H9 (cell line): ENCODE data around the gene CEP131. TPM values are rescaled to one million over a fixed set of nuclear protein-coding genes. Genes with fewer than 3 reads are reported as not detected.

Source experiments
- DNase-seq: peaks from one replicate; pipeline ENCODE4 v3.0.0-alpha.2; 2017
- H2AFZ ChIP-seq: one replicate; pipeline ENCODE4 v1.6.1; 2013; ENCODE audit warnings: mild to moderate bottlenecking, low read length, control low read depth, moderate library complexity
- H2AK5ac ChIP-seq: 2 replicates; pipeline ENCODE4 v1.6.1; 2013; ENCODE audit warnings: low read length, control low read depth, mixed read lengths; ENCODE audit not compliant: insufficient read length
- H2BK120ac ChIP-seq: one replicate; pipeline ENCODE4 v1.6.1; 2013; ENCODE audit warnings: low read depth, mild to moderate bottlenecking, low read length, control low read depth, inconsistent platforms; ENCODE audit not compliant: poor library complexity, severe bottlenecking
- H2BK12ac ChIP-seq: 2 replicates; pipeline ENCODE4 v1.6.1; 2013; ENCODE audit warnings: low read length, control low read depth, mixed read lengths, low read depth; ENCODE audit not compliant: insufficient read length
- H2BK15ac ChIP-seq: 2 replicates; pipeline ENCODE4 v1.6.1; 2013; ENCODE audit warnings: low read depth, low read length, control low read depth
- H2BK20ac ChIP-seq: one replicate; pipeline ENCODE4 v1.6.1; 2013; ENCODE audit warnings: low read depth, mild to moderate bottlenecking, low read length, control low read depth, inconsistent platforms; ENCODE audit not compliant: poor library complexity, severe bottlenecking
- H2BK5ac ChIP-seq: 2 replicates; pipeline ENCODE4 v1.6.1; 2013; ENCODE audit warnings: low read length, control low read depth, mixed read lengths; ENCODE audit not compliant: insufficient read length
- H3K14ac ChIP-seq: 2 replicates; pipeline ENCODE4 v1.6.1; 2013; ENCODE audit warnings: low read length, control low read depth; ENCODE audit not compliant: insufficient read depth
- H3K18ac ChIP-seq: 2 replicates; pipeline ENCODE4 v1.6.1; 2013; ENCODE audit warnings: low read depth, mild to moderate bottlenecking, mixed read lengths, low read length, control low read depth; ENCODE audit not compliant: insufficient read length
- H3K23ac ChIP-seq: 2 replicates; pipeline ENCODE4 v1.6.1; 2013; ENCODE audit warnings: low read length, control low read depth, mixed read lengths, low read depth; ENCODE audit not compliant: insufficient read length
- H3K23me2 ChIP-seq: 2 replicates; pipeline ENCODE4 v1.6.1; 2013; ENCODE audit warnings: low read depth, mild to moderate bottlenecking, mixed read lengths, low read length, control low read depth; ENCODE audit not compliant: insufficient read length, poor library complexity, severe bottlenecking
- H3K27ac ChIP-seq: 2 replicates; pipeline ENCODE4 v1.5.1; 2013; ENCODE audit warnings: low read length, control low read depth, mixed read lengths, low read depth; ENCODE audit not compliant: insufficient read length
- H3K27me3 ChIP-seq: 2 replicates; pipeline ENCODE4 v1.6.1; 2013; ENCODE audit warnings: low read length, control low read depth, inconsistent platforms; ENCODE audit not compliant: insufficient read depth
- H3K4ac ChIP-seq: 2 replicates; pipeline ENCODE4 v1.6.1; 2013; ENCODE audit warnings: low read depth, mild to moderate bottlenecking, control low read depth, inconsistent platforms, low read length, moderate library complexity
- H3K4me1 ChIP-seq: 2 replicates; pipeline ENCODE4 v1.6.1; 2013; ENCODE audit warnings: low read length, control low read depth, inconsistent platforms; ENCODE audit not compliant: insufficient read depth
- H3K4me2 ChIP-seq: 2 replicates; pipeline ENCODE4 v1.6.1; 2013; ENCODE audit warnings: low read length, control low read depth, mixed read lengths; ENCODE audit not compliant: insufficient read length, insufficient read depth
- H3K56ac ChIP-seq: 2 replicates; pipeline ENCODE4 v1.6.1; 2013; ENCODE audit warnings: low read depth, mild to moderate bottlenecking, mixed read lengths, low read length, control low read depth; ENCODE audit not compliant: insufficient read length
- H3K79me1 ChIP-seq: 2 replicates; pipeline ENCODE4 v1.6.1; 2013; ENCODE audit warnings: low read depth, mild to moderate bottlenecking, moderate library complexity, low read length, control low read depth, inconsistent platforms; ENCODE audit not compliant: insufficient read depth, poor library complexity, severe bottlenecking
- H3K79me2 ChIP-seq: 2 replicates; pipeline ENCODE4 v1.6.1; 2013; ENCODE audit warnings: low read length, control low read depth, inconsistent platforms; ENCODE audit not compliant: insufficient read depth
- H3K9ac ChIP-seq: 2 replicates; pipeline ENCODE4 v1.6.1; 2013; ENCODE audit warnings: low read length, control low read depth, mixed read lengths; ENCODE audit not compliant: insufficient read length; ENCODE audit errors: extremely low read depth
- H3K9me3 ChIP-seq: one replicate; pipeline ENCODE4 v1.6.1; 2013; ENCODE audit warnings: low read depth, low read length, inconsistent platforms; ENCODE audit not compliant: control insufficient read depth
- H3T11ph ChIP-seq: one replicate; pipeline ENCODE4 v1.6.1; 2013; ENCODE audit warnings: mild to moderate bottlenecking, low read length, control low read depth, inconsistent platforms
- H4K20me1 ChIP-seq: one replicate; pipeline ENCODE4 v1.6.1; 2013; ENCODE audit not compliant: control insufficient read depth, insufficient read length, insufficient read depth
- H4K5ac ChIP-seq: 2 replicates; pipeline ENCODE4 v1.6.1; 2013; ENCODE audit warnings: low read depth, mild to moderate bottlenecking, mixed read lengths, low read length, control low read depth; ENCODE audit not compliant: insufficient read length
- H4K8ac ChIP-seq: replicated peaks from 2 replicates; pipeline ENCODE4 v1.6.1; 2013; ENCODE audit warnings: low read length, control low read depth, mixed read lengths, low read depth; ENCODE audit not compliant: insufficient read length
- H4K91ac ChIP-seq: 2 replicates; pipeline ENCODE4 v1.6.1; 2013; ENCODE audit warnings: low read depth, mild to moderate bottlenecking, moderate library complexity, mixed read lengths, low read length, control low read depth; ENCODE audit not compliant: insufficient read length
- H3K27ac Mint-ChIP-seq, 3 experiments: 2 replicates in 2 of 3; 3 replicates in 1 of 3; pipeline ENCODE4 v1.8.0; 2020 to 2021; ENCODE audit warnings: mixed read lengths in 3 of 3, mild to moderate bottlenecking in 1 of 3, moderate library complexity in 1 of 3
- H3K27me3 Mint-ChIP-seq: 2 replicates; pipeline ENCODE4 v1.8.0; 2021; ENCODE audit warnings: low read depth, mild to moderate bottlenecking, moderate library complexity, mixed read lengths
- H3K36me3 Mint-ChIP-seq, 3 experiments: 2 replicates in 2 of 3; 3 replicates in 1 of 3; pipeline ENCODE4 v1.8.0; 2020 to 2021; ENCODE audit warnings: low read depth in 3 of 3, mixed read lengths in 3 of 3; ENCODE audit not compliant: insufficient read depth in 1 of 3
- H3K4me1 Mint-ChIP-seq, 2 experiments: 2 replicates each; pipeline ENCODE4 v1.8.0; 2020; ENCODE audit warnings: mixed read lengths in 2 of 2
- H3K4me3 Mint-ChIP-seq, 2 experiments: 2 replicates in 1 of 2; 3 replicates in 1 of 2; pipeline ENCODE4 v1.8.0; 2020 to 2021; ENCODE audit warnings: mild to moderate bottlenecking in 2 of 2, mixed read lengths in 2 of 2, moderate library complexity in 1 of 2
- H3K9me3 Mint-ChIP-seq, 2 experiments: 2 replicates in 1 of 2; 3 replicates in 1 of 2; pipeline ENCODE4 v1.8.0; 2020; ENCODE audit warnings: mild to moderate bottlenecking in 2 of 2, mixed read lengths in 2 of 2, moderate library complexity in 1 of 2
- CTCF ChIP-seq: fragments of 200-600 bp; sonication (generic); conservative IDR thresholded peaks from 3 replicates; pipeline ENCODE4 v1.8.0; 2021; ENCODE audit warnings: antibody characterized with exemption, mild to moderate bottlenecking
- WGBS: extraction: QIAGEN DNeasy Blood & Tissue Kit; methylation state at CpG from one replicate; pipeline ENCODE4 v1.1.7; 2013; ENCODE audit warnings: missing lambda C conversion rate, low lambda C conversion rate, mixed read lengths; ENCODE audit not compliant: insufficient read length; ENCODE audit errors: extremely low coverage; 5-methylcytosine and 5-hydroxymethylcytosine counted together
- total RNA-seq: library from RNA; stranded (reverse); gene quantifications from 2 replicates; pipeline ENCODE4 v1.2.1, GENCODE V29; 2021

CEP131 gene
- total RNA-seq, 1 experiment from 2014 or later: 16.3 TPM

- H2BK12ac ChIP-seq: no peak overlapping the region
- no peaks in the 10 kb centered on the region for H3K27me3 Mint-ChIP-seq
Observed at GRCh38 chr17:81261582-81262336, 39.0 kb upstream of the CEP131 start.

More at GRCh38 chr17:81261582-81262336, 39.0 kb upstream of the CEP131 start:
- no peak overlapping the region for H3K9ac ChIP-seq
- H4K5ac ChIP-seq: no peak overlapping the region
- no peaks in the 10 kb centered on the region for H3K23me2 ChIP-seq
- H3K23ac ChIP-seq: no peak overlapping the region
- no peak overlapping the region for H4K8ac ChIP-seq
- H3K79me2 ChIP-seq: no peaks in the 10 kb centered on the region
- H3K14ac ChIP-seq: no peak overlapping the region
- no peak overlapping the region for H4K91ac ChIP-seq
- peaks cover 2 to 30% (median 25%) of the 10 kb centered on the region in 3 experiments; a peak in 6 of 7 replicates for H3K36me3 Mint-ChIP-seq
- no peak overlapping the region for H2BK15ac ChIP-seq
- H4K20me1 ChIP-seq: no peaks in the 10 kb centered on the region
- no peak overlapping the region for H3K56ac ChIP-seq
- H2BK5ac ChIP-seq: no peak overlapping the region
- no peaks in the 10 kb centered on the region for H3K4me1 ChIP-seq
- no peak overlapping the region for H3K4ac ChIP-seq
- H3K4me2 ChIP-seq: no peak overlapping the region
- no peaks in the 10 kb centered on the region for H3K27me3 ChIP-seq
- no peak overlapping the region for H3T11ph ChIP-seq
- no peak for DNase-seq
- no peak overlapping the region for H3K18ac ChIP-seq
- no peak overlapping the region for H3K27ac ChIP-seq
- H2BK20ac ChIP-seq: no peak overlapping the region
- H3K4me3 Mint-ChIP-seq: no peak overlapping the region
- no peak overlapping the region for H2AFZ ChIP-seq
- H3K9me3 ChIP-seq: no peaks in the 10 kb centered on the region
- no peak overlapping the region for H2BK120ac ChIP-seq
- no peak for TF ChIP-seq CTCF
- no peaks in the 10 kb centered on the region for H3K4me1 Mint-ChIP-seq
- no peak overlapping the region for H3K27ac Mint-ChIP-seq
- WGBS: no CpG with 5 or more reads among the region's 36 CpGs
- H3K79me1 ChIP-seq: no peaks in the 10 kb centered on the region
- H3K9me3 Mint-ChIP-seq: no peaks in the 10 kb centered on the region
- H2AK5ac ChIP-seq: no peak overlapping the region
